HG03280 (cell line): ENCODE measurements around the gene NLRP13.

Experiments
- ATAC-seq: cut with Tn5 transposase; IDR thresholded peaks from one replicate; pipeline ENCODE4 v1.9.1; 2021; ENCODE audit warnings: mild to moderate bottlenecking, moderate library complexity; ENCODE audit not compliant: unreplicated experiment

NLRP13 gene

GRCh38 chr19:55907286-55907685, 24.9 kb downstream of the NLRP13 start:
- no peak for ATAC-seq

- no peak for ATAC-seq
Observed at GRCh38 chr19:55902080-55902751, 29.9 kb downstream of the NLRP13 start.

- ATAC-seq: no peak
Observed at GRCh38 chr19:55901369-55902079, 30.6 kb downstream of the NLRP13 start.

- no peak for ATAC-seq
Observed at GRCh38 chr19:55898911-55899310, 33.2 kb downstream of the NLRP13 start.

GRCh38 chr19:55882626-55883025, 49.5 kb downstream of the NLRP13 start:
- ATAC-seq: no peak

GRCh38 chr19:55877211-55877610, 54.9 kb downstream of the NLRP13 start:
- ATAC-seq: no peak

- no peak for ATAC-seq
Observed at GRCh38 chr19:55870736-55871135, 61.4 kb downstream of the NLRP13 start.

GRCh38 chr19:55867101-55867500, 65.0 kb downstream of the NLRP13 start:
- ATAC-seq: no peak

GRCh38 chr19:55866521-55866920, 65.6 kb downstream of the NLRP13 start:
- no peak for ATAC-seq

GRCh38 chr19:55858969-55859368, 73.2 kb downstream of the NLRP13 start:
- no peak for ATAC-seq

- ATAC-seq: no peak
Observed at GRCh38 chr19:55858401-55858800, 73.7 kb downstream of the NLRP13 start.

- no peak for ATAC-seq
Observed at GRCh38 chr19:55857974-55858373, 74.2 kb downstream of the NLRP13 start.

GRCh38 chr19:55857149-55857548, 75.0 kb downstream of the NLRP13 start:
- no peak for ATAC-seq

- ATAC-seq: no peak
Observed at GRCh38 chr19:55855160-55855559, 77.0 kb downstream of the NLRP13 start.
